Endodermal cell (in vitro differentiated cells): Measurements from ENCODE around the gene IFNGR2. TPM values are rescaled to one million over a fixed set of nuclear protein-coding genes. Genes with fewer than 3 reads are reported as not detected.

Experiments
- DNase-seq: peaks from one replicate; pipeline ENCODE4 v3.0.0-alpha.2; 2017
- H3K27ac ChIP-seq: 2 replicates; pipeline ENCODE4 v1.5.1; 2013; ENCODE audit warnings: mild to moderate bottlenecking, low read depth, low read length, moderate library complexity
- H3K27me3 ChIP-seq: 2 replicates; pipeline ENCODE4 v1.6.1; 2013; ENCODE audit warnings: mild to moderate bottlenecking, low read length, moderate library complexity; ENCODE audit not compliant: insufficient read depth, control insufficient read depth, poor library complexity, severe bottlenecking
- H3K36me3 ChIP-seq: 2 replicates; pipeline ENCODE4 v1.7.0; 2013; ENCODE audit warnings: mild to moderate bottlenecking, low read length, moderate library complexity; ENCODE audit not compliant: control insufficient read depth, insufficient read depth
- H3K4me1 ChIP-seq: one replicate; pipeline ENCODE4 v1.7.0; 2013; ENCODE audit warnings: low read length; ENCODE audit not compliant: control insufficient read depth, insufficient read depth
- H3K4me3 ChIP-seq: 2 replicates; pipeline ENCODE4 v1.5.1; 2013; ENCODE audit warnings: mild to moderate bottlenecking, low read length, moderate library complexity
- H3K9ac ChIP-seq: 2 replicates; pipeline ENCODE4 v1.6.1; 2013; ENCODE audit warnings: mild to moderate bottlenecking, low read length, moderate library complexity; ENCODE audit not compliant: poor library complexity, severe bottlenecking; ENCODE audit errors: extremely low read depth
- H3K9me3 ChIP-seq: 2 replicates; pipeline ENCODE4 v1.6.1; 2013; ENCODE audit warnings: mild to moderate bottlenecking, low read length, moderate library complexity; ENCODE audit not compliant: control insufficient read depth
- H3K27ac Mint-ChIP-seq: 2 replicates; pipeline ENCODE4 v1.8.0; 2020; ENCODE audit warnings: mixed read lengths
- H3K27me3 Mint-ChIP-seq: 2 replicates; pipeline ENCODE4 v1.8.0; 2021; ENCODE audit warnings: mild to moderate bottlenecking, mixed read lengths; ENCODE audit not compliant: insufficient read depth
- H3K36me3 Mint-ChIP-seq: 2 replicates; pipeline ENCODE4 v1.8.0; 2020; ENCODE audit warnings: low read depth, mixed read lengths
- H3K4me1 Mint-ChIP-seq: 2 replicates; pipeline ENCODE4 v1.8.0; 2020; ENCODE audit warnings: mixed read lengths
- H3K4me3 Mint-ChIP-seq: 2 replicates; pipeline ENCODE4 v1.8.0; 2020; ENCODE audit warnings: mild to moderate bottlenecking, moderate library complexity, mixed read lengths
- H3K9me3 Mint-ChIP-seq: 2 replicates; pipeline ENCODE4 v1.8.0; 2020; ENCODE audit warnings: mild to moderate bottlenecking, mixed read lengths
- WGBS, 2 experiments: methylation state at CpG; one replicate each; pipeline versions ENCODE4 v1.1.5 to v1.1.7; 2013; ENCODE audit warnings: missing lambda C conversion rate in 2 of 2, mixed read lengths in 1 of 2; ENCODE audit not compliant: insufficient coverage in 1 of 2, insufficient read length in 1 of 2; 5-methylcytosine and 5-hydroxymethylcytosine counted together
- total RNA-seq, 2 donors: library from RNA; stranded (reverse); fragmentation: NEBNext Ultra II Directional in 1 of 2; extraction: Animal tissue kit (Norgen Biotek cat#: 25700) in 1 of 2; gene quantifications; 2 replicates in 1 of 2; 3 replicates in 1 of 2; pipeline ENCODE4 v1.2.1, GENCODE V29; 2021
- TF ChIP-seq, protein P1 (sequence below): fragments of 200-600 bp; sonication (generic); conservative IDR thresholded peaks from 2 replicates; pipeline ENCODE4 v1.5.0; 2021; ENCODE audit warnings: antibody characterized with exemption, mild to moderate bottlenecking

Gene IFNGR2
- total RNA-seq, 2 donors from 2014 or later = 41.9 to 55.1 TPM

DNA sequence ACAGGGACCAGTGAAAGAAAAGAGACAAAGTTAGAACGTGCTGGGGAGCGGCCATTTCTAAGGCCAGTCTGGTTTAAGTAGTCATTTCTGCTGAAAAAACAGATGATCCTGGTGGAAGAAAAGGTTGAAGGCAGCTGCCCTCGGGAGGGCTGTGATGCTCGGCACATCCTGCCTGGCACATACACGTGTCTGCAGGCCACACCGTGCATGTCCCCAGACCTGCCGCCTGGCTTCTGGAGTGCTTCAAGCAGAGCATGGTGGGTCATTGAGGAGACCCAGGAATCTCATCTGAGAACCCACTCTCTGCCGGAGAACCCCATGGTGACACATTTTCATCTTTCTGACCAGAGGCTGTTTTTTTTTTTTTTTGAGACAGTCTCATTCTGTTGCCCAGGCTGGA is 46.0 kb upstream of the IFNGR2 start:
- Histone ChIP-seq H3K27ac (no peak overlapping the region), H3K9me3 (no peaks in the 10 kb centered on the region), H3K27me3 (no peaks in the 10 kb centered on the region), H3K9ac (no peak overlapping the region), H3K36me3 (peaks cover 18% of the 10 kb centered on the region), H3K4me3 (no peak overlapping the region), H3K4me1 (no peaks in the 10 kb centered on the region)
- no peak overlapping the region for H3K4me3 Mint-ChIP-seq
- 95 to 97% methylated on average over 8 of the region's 8 CpGs for WGBS, 2 experiments
- no peak for DNase-seq
- H3K36me3 Mint-ChIP-seq = peaks cover 25% of the 10 kb centered on the region
- TF ChIP-seq, protein P1, sequence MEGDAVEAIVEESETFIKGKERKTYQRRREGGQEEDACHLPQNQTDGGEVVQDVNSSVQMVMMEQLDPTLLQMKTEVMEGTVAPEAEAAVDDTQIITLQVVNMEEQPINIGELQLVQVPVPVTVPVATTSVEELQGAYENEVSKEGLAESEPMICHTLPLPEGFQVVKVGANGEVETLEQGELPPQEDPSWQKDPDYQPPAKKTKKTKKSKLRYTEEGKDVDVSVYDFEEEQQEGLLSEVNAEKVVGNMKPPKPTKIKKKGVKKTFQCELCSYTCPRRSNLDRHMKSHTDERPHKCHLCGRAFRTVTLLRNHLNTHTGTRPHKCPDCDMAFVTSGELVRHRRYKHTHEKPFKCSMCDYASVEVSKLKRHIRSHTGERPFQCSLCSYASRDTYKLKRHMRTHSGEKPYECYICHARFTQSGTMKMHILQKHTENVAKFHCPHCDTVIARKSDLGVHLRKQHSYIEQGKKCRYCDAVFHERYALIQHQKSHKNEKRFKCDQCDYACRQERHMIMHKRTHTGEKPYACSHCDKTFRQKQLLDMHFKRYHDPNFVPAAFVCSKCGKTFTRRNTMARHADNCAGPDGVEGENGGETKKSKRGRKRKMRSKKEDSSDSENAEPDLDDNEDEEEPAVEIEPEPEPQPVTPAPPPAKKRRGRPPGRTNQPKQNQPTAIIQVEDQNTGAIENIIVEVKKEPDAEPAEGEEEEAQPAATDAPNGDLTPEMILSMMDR = no peak
- peaks cover 8% of the 10 kb centered on the region for H3K4me1 Mint-ChIP-seq
- H3K9me3 Mint-ChIP-seq = no peaks in the 10 kb centered on the region
- H3K27ac Mint-ChIP-seq = no peak overlapping the region
- H3K27me3 Mint-ChIP-seq = no peaks in the 10 kb centered on the region

GRCh38 chr21:33359446-33359845 is 43.8 kb upstream of the IFNGR2 start:
- Histone ChIP-seq H3K27ac (no peak overlapping the region), H3K4me3 (no peak overlapping the region), H3K9ac (no peak overlapping the region), H3K9me3 (no peaks in the 10 kb centered on the region), H3K27me3 (no peaks in the 10 kb centered on the region), H3K4me1 (no peaks in the 10 kb centered on the region), H3K36me3 (peaks cover 15% of the 10 kb centered on the region)
- WGBS, 2 experiments = 90 to 93% methylated on average over 4 of the region's 4 CpGs
- H3K4me3 Mint-ChIP-seq = no peak overlapping the region
- TF ChIP-seq, protein P1 = no peak
- H3K27ac Mint-ChIP-seq = no peak overlapping the region
- no peaks in the 10 kb centered on the region for H3K9me3 Mint-ChIP-seq
- no peak for DNase-seq
- no peaks in the 10 kb centered on the region for H3K27me3 Mint-ChIP-seq
- H3K4me1 Mint-ChIP-seq = peaks cover 8% of the 10 kb centered on the region
- H3K36me3 Mint-ChIP-seq = peaks cover 20% of the 10 kb centered on the region

DNA sequence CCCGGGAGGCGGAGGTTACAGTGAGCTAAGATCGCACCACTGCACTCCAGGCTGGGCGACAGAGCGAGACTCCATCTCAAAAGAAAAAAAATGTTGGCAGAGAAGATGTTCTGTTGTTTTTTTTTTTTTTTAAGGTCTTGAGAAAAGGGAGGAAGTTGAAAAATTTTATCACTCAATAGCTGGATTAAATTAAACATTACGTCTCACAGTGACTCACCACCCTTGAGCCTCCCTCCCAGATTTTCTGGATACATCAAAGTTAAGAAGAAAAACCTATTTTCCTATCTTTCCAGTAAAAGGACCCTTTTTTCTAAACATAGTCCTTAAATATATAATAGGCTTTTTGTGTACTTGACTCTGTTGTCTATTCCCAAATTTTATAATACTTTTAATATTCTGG is 42.9 kb upstream of the IFNGR2 start:
- no peaks in the 10 kb centered on the region for H3K27me3 ChIP-seq
- no peak overlapping the region for H3K4me3 Mint-ChIP-seq
- no peaks in the 10 kb centered on the region for H3K9me3 Mint-ChIP-seq
- peaks cover 18% of the 10 kb centered on the region for H3K36me3 Mint-ChIP-seq
- no peak overlapping the region for H3K27ac ChIP-seq
- H3K4me3 ChIP-seq = no peak overlapping the region
- H3K27me3 Mint-ChIP-seq = no peaks in the 10 kb centered on the region
- H3K36me3 ChIP-seq = peaks cover 13% of the 10 kb centered on the region
- DNase-seq = no peak
- H3K9ac ChIP-seq = no peak overlapping the region
- TF ChIP-seq, protein P1 = no peak
- WGBS, 2 experiments = 92 to 98% methylated on average over 6 of the region's 6 CpGs
- no peaks in the 10 kb centered on the region for H3K9me3 ChIP-seq
- H3K4me1 Mint-ChIP-seq = peaks cover 8% of the 10 kb centered on the region
- no peak overlapping the region for H3K27ac Mint-ChIP-seq
- H3K4me1 ChIP-seq = no peaks in the 10 kb centered on the region
